ENCODE data around the gene ACMSD. TPM values are rescaled to one million over a fixed set of nuclear protein-coding genes. Genes with fewer than 3 reads are reported as not detected.

Gene ACMSD
- total and polyA plus RNA-seq, 10 of the 15 experiments (the other 5 are each of a cell fraction or from before 2014, with no cell fraction given), result 0.08 TPM; not detected in 9

DNA sequence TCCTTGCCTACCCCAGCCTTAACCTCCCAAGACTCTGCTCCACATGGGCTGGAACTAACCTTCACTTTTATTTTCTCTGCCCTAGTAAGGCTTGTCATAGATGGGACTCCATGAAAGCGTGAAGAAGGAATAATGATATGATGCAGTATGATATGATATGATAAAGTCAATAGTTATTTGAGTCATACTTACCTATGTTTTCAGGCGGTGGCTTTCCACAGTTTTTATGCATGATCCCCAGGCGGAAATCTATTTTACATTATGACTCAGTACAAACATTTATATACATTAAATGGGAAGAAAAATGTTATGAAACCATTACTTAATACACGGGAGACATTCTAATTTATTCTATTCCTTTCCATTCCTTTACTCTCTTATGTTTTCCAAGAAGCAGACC lies 5.6 kb downstream of the ACMSD start (continued):
- TF ChIP-seq, protein P1, sequence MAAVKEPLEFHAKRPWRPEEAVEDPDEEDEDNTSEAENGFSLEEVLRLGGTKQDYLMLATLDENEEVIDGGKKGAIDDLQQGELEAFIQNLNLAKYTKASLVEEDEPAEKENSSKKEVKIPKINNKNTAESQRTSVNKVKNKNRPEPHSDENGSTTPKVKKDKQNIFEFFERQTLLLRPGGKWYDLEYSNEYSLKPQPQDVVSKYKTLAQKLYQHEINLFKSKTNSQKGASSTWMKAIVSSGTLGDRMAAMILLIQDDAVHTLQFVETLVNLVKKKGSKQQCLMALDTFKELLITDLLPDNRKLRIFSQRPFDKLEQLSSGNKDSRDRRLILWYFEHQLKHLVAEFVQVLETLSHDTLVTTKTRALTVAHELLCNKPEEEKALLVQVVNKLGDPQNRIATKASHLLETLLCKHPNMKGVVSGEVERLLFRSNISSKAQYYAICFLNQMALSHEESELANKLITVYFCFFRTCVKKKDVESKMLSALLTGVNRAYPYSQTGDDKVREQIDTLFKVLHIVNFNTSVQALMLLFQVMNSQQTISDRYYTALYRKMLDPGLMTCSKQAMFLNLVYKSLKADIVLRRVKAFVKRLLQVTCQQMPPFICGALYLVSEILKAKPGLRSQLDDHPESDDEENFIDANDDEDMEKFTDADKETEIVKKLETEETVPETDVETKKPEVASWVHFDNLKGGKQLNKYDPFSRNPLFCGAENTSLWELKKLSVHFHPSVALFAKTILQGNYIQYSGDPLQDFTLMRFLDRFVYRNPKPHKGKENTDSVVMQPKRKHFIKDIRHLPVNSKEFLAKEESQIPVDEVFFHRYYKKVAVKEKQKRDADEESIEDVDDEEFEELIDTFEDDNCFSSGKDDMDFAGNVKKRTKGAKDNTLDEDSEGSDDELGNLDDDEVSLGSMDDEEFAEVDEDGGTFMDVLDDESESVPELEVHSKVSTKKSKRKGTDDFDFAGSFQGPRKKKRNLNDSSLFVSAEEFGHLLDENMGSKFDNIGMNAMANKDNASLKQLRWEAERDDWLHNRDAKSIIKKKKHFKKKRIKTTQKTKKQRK (IDR thresholded peaks at IDR 0.05; ENCODE audit: low read depth, low read length), result no peak

DNA sequence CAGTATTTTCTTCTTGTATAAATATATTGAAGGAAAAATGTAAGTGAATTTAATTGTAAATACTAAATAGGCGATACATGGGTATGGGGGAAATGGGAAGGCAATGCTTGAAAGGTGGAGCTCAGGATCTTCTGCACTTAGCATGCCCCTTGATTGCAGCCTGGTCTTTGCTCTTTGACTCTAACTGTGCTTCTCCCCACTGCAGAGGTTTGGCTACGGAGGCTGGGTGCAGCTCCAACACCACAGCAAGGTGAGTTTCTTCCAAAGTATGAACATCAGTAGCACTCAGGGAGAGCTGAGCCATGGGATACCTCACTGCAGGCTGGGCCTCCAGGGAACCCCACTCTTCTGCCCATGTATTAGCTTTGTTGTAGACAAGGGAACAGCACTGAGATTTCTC lies 6.6 kb downstream of the ACMSD start:
- Histone ChIP-seq H3K27ac (ENCODE audit: control insufficient read depth, insufficient read depth) (no peak overlapping the region), H2AFZ (ENCODE audit: control insufficient read depth, low read depth, low read length) (no peak overlapping the region), H3K4me2 (ENCODE audit: control insufficient read depth, insufficient read depth) (no peak overlapping the region), H3K4me1 (ENCODE audit: control insufficient read depth, insufficient read depth, low read length) (no peaks in the 10 kb centered on the region), H3K4me3 (no peak overlapping the region), H3K9ac (ENCODE audit: control insufficient read depth, insufficient read depth, low read length) (no peak overlapping the region), H3K36me3 (ENCODE audit: control insufficient read depth in 2 of 2, insufficient read depth in 2 of 2, low read length in 1 of 2) (no peaks in the 10 kb centered on the region), H3K27me3 (replicated peaks in 1 of 2; ENCODE audit: control insufficient read depth in 2 of 2, insufficient read depth in 2 of 2, low read length in 1 of 2) (peaks cover 0 to 3% of the 10 kb centered on the region in 2 experiments; a peak in 1 of 4 replicates), H4K20me1 (ENCODE audit: control insufficient read depth, insufficient read depth) (no peaks in the 10 kb centered on the region), H3K79me2 (ENCODE audit: control insufficient read depth, insufficient read depth, low read length) (no peaks in the 10 kb centered on the region), H3K9me3 (replicated peaks; ENCODE audit: control insufficient read depth, insufficient read depth, low read length) (no peaks in the 10 kb centered on the region)
- no TSS peak for BruUV-seq (replicated peaks)
- in situ Hi-C loops (cut with MboI) (no loop called here), intact Hi-C loops (cut with micrococcal nuclease; ENCODE audit: unreplicated experiment) (no loop called here)
- ChIA-PET POLR2A (no interaction called here), RAD21 (ENCODE audit: unreplicated experiment) (no interaction called here), CTCF (no interaction called here), SMC1A (ENCODE audit: uncharacterized antibody, unreplicated experiment) (no interaction called here)
- ATAC-seq (no peak), FAIRE-seq (no peak), DNase-seq (ENCODE audit: low read depth, low spot score) (no peak)
- no peak for TF ChIP-seq PML (IDR thresholded peaks at IDR 0.05; ENCODE audit: low read length)
- no peak for TF ChIP-seq RELA (IDR thresholded peaks at IDR 0.05; ENCODE audit: borderline replicate concordance, partially characterized antibody)
- TF ChIP-seq EZH2 (IDR thresholded peaks at IDR 0.05; ENCODE audit: borderline replicate concordance, control insufficient read depth, low read depth, low read length), result no peak
- TF ChIP-seq MEF2B (IDR thresholded peaks at IDR 0.05; ENCODE audit: partially characterized antibody, poor library complexity, severe bottlenecking), result no peak
- no peak for TF ChIP-seq SP1 (IDR thresholded peaks at IDR 0.05; ENCODE audit: low read depth, low read length)
- no peak for TF ChIP-seq RAD51 (IDR thresholded peaks at IDR 0.05)
- TF ChIP-seq SRF (IDR thresholded peaks at IDR 0.05; ENCODE audit: low read depth in 2 of 2, low read length in 2 of 2), result no peak
- TF ChIP-seq ASH2L (IDR thresholded peaks at IDR 0.05; ENCODE audit: borderline replicate concordance, low read depth), result no peak
- TF ChIP-seq, protein P2, sequence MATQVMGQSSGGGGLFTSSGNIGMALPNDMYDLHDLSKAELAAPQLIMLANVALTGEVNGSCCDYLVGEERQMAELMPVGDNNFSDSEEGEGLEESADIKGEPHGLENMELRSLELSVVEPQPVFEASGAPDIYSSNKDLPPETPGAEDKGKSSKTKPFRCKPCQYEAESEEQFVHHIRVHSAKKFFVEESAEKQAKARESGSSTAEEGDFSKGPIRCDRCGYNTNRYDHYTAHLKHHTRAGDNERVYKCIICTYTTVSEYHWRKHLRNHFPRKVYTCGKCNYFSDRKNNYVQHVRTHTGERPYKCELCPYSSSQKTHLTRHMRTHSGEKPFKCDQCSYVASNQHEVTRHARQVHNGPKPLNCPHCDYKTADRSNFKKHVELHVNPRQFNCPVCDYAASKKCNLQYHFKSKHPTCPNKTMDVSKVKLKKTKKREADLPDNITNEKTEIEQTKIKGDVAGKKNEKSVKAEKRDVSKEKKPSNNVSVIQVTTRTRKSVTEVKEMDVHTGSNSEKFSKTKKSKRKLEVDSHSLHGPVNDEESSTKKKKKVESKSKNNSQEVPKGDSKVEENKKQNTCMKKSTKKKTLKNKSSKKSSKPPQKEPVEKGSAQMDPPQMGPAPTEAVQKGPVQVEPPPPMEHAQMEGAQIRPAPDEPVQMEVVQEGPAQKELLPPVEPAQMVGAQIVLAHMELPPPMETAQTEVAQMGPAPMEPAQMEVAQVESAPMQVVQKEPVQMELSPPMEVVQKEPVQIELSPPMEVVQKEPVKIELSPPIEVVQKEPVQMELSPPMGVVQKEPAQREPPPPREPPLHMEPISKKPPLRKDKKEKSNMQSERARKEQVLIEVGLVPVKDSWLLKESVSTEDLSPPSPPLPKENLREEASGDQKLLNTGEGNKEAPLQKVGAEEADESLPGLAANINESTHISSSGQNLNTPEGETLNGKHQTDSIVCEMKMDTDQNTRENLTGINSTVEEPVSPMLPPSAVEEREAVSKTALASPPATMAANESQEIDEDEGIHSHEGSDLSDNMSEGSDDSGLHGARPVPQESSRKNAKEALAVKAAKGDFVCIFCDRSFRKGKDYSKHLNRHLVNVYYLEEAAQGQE (IDR thresholded peaks at IDR 0.05; ENCODE audit: low read depth, low read length), result no peak
- TF ChIP-seq HDGF (IDR thresholded peaks at IDR 0.05), result no peak
- TF ChIP-seq NRF1 (conservative IDR thresholded peaks at IDR 0.05; ENCODE audit: low read depth, low read length), result no peak
- TF ChIP-seq HDAC6 (IDR thresholded peaks at IDR 0.05; ENCODE audit: unreplicated experiment), result no peak
- 34% methylated on average over 2 of the region's 2 CpGs for WGBS (ENCODE audit: insufficient coverage, insufficient replicate concordance, low lambda C conversion rate, missing lambda C conversion rate)

All from GM12878 (cell line).